Large intestine (tissue), 3 donors: ENCODE data around the gene CYS1. TPM values are rescaled to one million over a fixed set of nuclear protein-coding genes. Genes with fewer than 3 reads are reported as not detected.

Experiments
- DNase-seq, 2 donors: peaks; one replicate each; pipeline versions ENCODE4 v3.0.0 to v3.0.0-alpha.2; 2013
- H3K27ac ChIP-seq: one replicate; pipeline ENCODE4 v1.5.1; 2013; ENCODE audit warnings: low read length
- H3K27me3 ChIP-seq: 2 replicates; pipeline ENCODE4 v1.6.1; 2013; ENCODE audit warnings: low read length; ENCODE audit not compliant: control insufficient read depth, insufficient read depth
- H3K36me3 ChIP-seq: 2 replicates; pipeline ENCODE4 v1.6.1; 2013; ENCODE audit warnings: low read length; ENCODE audit not compliant: control insufficient read depth, insufficient read depth
- H3K4me1 ChIP-seq: one replicate; pipeline ENCODE4 v1.6.1; 2013; ENCODE audit warnings: low read length; ENCODE audit not compliant: control insufficient read depth, insufficient read depth
- H3K4me3 ChIP-seq: one replicate; pipeline ENCODE4 v1.5.1; 2013; ENCODE audit warnings: low read length
- H3K9me3 ChIP-seq: one replicate; pipeline ENCODE4 v1.6.1; 2013; ENCODE audit warnings: mild to moderate bottlenecking, low read depth, low read length, moderate library complexity; ENCODE audit not compliant: control insufficient read depth
- WGBS: methylation state at CpG from one replicate; pipeline ENCODE4 v1.1.5; 2013; ENCODE audit warnings: low lambda C conversion rate; ENCODE audit not compliant: insufficient coverage; 5-methylcytosine and 5-hydroxymethylcytosine counted together
- polyA plus RNA-seq: library from polyadenylated mRNA; unstranded; fragments of 120-200 nt; gene quantifications from one replicate; pipeline ENCODE4 v1.2.1, GENCODE V29; 2013

CYS1 gene
- polyA plus RNA-seq, 1 donor = 22.1 TPM

DNA sequence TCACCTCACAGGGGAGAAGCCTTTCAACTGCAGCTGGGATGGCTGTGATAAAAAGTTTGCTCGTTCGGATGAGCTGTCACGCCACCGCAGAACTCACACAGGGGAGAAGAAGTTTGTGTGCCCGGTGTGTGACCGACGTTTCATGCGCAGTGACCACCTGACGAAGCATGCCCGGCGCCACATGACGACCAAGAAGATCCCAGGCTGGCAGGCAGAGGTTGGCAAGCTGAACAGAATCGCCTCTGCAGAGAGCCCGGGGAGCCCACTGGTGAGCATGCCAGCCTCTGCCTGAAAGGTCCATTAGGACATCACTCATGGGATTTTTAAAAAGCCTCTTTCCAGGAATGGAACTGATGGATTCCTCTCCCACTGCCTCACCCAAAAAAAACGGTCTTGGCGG is 28.0 kb downstream of the CYS1 start:
- WGBS = 86% methylated on average over 2 of the region's 16 CpGs
- no peak for DNase-seq
- Histone ChIP-seq H3K4me1 (peaks cover 13% of the 10 kb centered on the region), H3K4me3 (no peak overlapping the region), H3K36me3 (peaks cover 47% of the 10 kb centered on the region), H3K9me3 (no peaks in the 10 kb centered on the region), H3K27ac (no peak overlapping the region), H3K27me3 (no peaks in the 10 kb centered on the region)

DNA sequence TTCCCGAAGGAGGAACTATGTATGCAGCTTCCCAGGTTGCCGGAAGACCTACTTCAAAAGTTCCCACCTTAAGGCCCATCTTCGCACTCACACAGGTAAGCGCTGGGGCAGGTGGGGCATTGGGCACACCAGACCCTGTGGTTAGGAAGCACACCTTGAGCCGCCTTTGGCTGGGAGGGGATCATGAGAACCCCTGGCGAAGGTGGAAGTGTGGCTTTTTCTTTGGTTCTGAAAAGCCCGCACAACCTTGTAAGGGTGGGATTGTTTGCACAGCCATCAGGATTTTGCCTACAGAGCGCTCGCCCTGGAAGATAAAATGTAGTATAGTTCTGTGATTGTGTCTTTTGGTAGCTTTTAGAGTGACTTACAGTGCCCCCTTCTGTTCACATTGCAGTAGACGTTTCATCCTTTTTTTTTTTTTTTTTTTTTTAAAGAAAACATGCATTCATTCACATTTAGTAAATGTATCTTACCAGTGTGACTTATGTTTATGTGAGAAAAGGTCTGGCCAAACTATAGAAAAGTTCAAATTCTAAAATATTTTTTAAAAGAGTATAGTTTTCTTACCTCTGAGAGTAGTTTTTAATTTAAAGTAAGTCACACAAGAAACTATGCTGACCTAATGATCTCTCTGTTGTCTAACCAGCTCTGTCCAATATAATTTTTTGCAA is 31.6 kb downstream of the CYS1 start:
- peaks cover 48% of the 10 kb centered on the region for H3K36me3 ChIP-seq
- peaks cover 8% of the 10 kb centered on the region for H3K4me1 ChIP-seq
- peaks cover 11% of the 10 kb centered on the region for H3K9me3 ChIP-seq
- WGBS = 0% methylated on average over 1 of the region's 10 CpGs
- H3K4me3 ChIP-seq = no peak overlapping the region
- no peak overlapping the region for H3K27ac ChIP-seq
- peak; percentile 35 to 51 for DNase-seq
- H3K27me3 ChIP-seq = no peaks in the 10 kb centered on the region

DNA sequence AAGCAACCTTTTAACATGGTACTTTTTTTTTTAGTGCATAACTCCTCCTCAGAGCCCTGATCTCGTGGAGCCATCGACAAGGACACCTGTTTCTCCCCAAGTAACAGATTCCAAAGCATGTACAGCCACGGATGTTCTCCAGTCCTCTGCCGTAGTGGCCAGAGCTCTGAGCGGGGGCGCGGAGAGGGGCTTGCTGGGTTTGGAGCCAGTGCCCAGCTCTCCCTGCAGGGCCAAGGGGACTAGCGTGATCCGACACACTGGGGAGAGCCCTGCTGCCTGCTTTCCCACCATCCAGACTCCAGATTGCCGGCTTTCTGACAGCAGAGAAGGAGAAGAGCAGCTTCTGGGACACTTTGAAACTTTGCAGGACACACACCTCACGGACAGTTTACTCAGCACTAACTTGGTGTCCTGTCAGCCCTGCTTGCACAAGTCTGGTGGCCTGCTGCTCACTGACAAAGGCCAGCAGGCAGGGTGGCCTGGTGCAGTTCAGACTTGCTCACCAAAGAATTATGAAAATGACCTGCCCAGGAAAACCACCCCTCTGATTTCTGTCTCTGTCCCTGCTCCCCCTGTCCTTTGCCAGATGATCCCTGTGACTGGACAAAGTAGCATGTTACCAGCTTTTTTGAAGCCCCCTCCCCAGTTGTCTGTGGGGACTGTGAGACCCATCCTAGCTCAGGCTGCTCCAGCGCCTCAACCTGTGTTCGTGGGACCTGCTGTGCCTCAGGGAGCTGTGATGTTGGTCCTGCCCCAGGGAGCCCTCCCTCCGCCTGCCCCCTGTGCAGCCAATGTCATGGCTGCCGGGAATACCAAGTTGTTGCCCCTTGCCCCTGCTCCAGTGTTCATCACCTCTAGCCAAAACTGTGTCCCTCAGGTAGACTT is 32.4 kb downstream of the CYS1 start:
- H3K27me3 ChIP-seq = no peaks in the 10 kb centered on the region
- no peak overlapping the region for H3K27ac ChIP-seq
- DNase-seq = no peak
- peaks cover 40% of the 10 kb centered on the region for H3K36me3 ChIP-seq
- 90% methylated on average over 2 of the region's 15 CpGs for WGBS
- peaks cover 11% of the 10 kb centered on the region for H3K9me3 ChIP-seq
- H3K4me1 ChIP-seq = peaks cover 8% of the 10 kb centered on the region
- no peak overlapping the region for H3K4me3 ChIP-seq

DNA sequence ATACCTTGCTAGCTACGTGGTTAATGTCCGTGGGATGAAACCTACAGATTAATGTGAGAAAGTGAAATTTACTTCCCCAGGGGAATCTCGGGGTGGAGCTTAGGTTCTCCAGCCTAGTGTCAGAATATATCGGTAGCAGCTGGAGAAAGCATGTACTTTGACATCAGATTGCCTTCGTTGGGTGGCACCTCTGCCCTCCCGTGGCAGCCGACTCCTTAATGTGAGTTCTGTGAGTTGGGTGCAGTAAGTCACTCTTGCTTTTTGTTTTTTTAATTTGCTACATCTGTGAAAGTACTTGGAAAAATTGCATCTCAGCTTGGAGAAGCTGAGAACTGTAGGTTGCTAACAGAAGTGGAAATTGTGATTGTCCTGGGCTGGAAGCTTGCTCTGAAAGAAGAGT is 33.3 kb downstream of the CYS1 start:
- DNase-seq = peak in 1 of 2 donors; percentile 36
- WGBS = no CpG with 5 or more reads among the region's 7 CpGs
- Histone ChIP-seq H3K27me3 (no peaks in the 10 kb centered on the region), H3K4me1 (peaks cover 16% of the 10 kb centered on the region), H3K27ac (no peak overlapping the region), H3K36me3 (peaks cover 32% of the 10 kb centered on the region), H3K9me3 (peaks cover 17% of the 10 kb centered on the region), H3K4me3 (no peak overlapping the region)

DNA sequence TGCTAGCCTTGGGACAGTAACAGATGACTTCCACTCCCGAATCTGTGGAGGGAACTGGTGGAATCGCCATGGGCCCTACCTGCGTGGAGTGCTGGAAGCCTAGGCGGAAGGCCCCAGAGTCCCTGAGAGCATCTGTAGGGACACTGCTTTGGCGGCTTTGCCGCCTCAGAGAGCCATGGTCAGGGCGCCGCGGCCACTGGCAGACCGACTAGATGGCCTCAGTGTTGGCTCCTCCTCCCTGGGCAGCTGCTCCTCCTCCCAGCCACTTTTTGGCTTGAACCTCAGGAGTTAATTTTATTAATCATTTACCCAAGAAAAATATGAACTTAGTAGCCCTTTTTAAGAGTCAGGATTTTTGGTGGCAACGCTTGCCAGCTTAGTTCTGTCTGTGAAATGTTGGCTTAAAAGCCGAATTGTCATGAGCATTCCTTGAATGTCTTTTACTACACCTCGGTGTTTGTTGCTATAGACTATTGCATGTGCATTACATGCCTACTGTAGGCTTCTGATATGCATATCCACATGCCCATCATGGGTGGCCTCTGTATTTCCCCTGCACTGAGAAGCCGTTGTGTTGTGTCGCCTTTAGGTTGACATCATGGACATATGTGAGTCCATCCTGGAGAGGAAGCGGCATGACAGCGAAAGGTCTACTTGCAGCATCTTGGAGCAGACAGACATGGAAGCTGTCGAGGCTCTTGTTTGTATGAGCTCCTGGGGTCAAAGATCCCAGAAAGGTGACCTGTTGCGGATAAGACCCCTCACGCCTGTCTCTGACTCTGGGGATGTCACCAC is 34.5 kb downstream of the CYS1 start:
- Histone ChIP-seq H3K27ac (no peak overlapping the region), H3K36me3 (peaks cover 29% of the 10 kb centered on the region), H3K9me3 (peaks cover 20% of the 10 kb centered on the region), H3K27me3 (no peaks in the 10 kb centered on the region), H3K4me1 (peaks cover 16% of the 10 kb centered on the region), H3K4me3 (no peak overlapping the region)
- WGBS = 80% methylated on average over 2 of the region's 20 CpGs
- peak in 1 of 2 donors; percentile 16 for DNase-seq

DNA sequence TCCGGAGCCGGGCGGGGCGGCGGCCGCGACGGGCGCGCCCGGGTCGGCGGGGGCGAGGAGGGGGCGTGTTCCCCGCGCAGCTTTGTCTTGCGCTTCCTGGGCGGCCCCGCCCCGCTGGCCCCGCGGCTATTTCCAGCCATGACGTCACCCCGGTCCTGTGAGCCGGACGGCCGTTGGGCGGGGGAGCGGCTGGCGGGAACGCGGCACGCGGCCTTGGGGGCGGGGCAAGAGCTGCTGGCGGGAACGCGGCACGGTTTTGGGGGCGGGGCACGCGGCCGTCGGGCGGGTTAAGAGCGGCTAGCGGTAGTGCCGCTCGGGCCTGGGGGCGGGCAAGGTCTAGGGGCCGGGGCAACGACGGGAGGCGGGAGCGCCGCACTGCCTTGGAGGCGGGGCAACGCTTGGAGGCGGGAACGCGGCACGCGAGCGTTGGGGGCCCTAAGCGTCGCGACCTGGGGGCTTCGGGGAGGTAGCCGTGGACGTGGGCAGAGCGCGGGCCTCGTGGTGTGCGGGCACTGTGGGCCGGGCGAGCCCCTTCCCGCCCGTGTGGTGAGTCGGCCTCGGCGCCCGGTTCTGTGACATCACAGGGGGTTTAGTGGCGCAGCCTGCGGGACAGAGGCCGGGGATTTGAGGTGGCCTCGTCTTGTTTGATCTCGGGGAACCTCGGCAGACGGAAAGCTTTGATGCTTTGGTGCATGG is 36.2 kb downstream of the CYS1 start:
- no CpG with 5 or more reads among the region's 90 CpGs for WGBS
- Histone ChIP-seq H3K4me3 (peak overlapping the region; percentile 52), H3K36me3 (peaks cover 23% of the 10 kb centered on the region), H3K27me3 (no peaks in the 10 kb centered on the region), H3K9me3 (peaks cover 20% of the 10 kb centered on the region), H3K27ac (peak overlapping the region; percentile 86), H3K4me1 (peaks cover 12% of the 10 kb centered on the region)
- DNase-seq = peak; percentile 94 to 95

DNA sequence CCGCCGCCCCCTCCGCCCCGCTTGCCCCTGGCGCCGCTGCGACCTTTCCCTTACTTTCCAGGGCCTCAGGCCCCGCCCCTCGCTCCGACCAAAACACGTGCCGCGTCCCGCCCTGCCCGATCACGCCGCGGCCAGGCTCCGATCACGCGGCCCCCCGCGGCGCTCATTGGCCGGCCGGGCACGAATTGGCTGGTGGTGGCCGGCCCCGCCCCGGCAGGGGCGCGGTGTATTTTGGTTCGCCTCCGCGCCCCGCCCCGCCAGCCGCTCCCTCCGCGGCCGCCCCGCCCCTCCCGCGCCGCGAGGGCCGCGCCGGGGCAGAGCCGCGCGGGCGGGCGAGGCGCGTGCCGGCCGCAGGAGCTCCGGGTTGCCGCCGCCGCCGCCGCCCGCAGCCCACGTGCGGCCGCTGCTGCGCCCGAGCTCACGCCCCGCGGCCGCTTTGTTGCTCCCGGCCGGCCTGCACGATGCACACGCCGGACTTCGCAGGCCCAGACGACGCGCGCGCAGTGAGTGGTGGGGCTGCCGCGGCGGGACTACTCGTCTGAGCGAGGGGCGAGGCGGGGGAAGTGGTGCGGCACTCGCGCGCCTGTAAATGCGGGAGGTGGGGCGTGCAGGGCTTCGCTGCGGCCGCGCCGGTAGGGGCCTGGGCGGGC is 36.8 kb downstream of the CYS1 start, which contains the start of gene KLF11:
KLF11 (plus strand) TSS at position 295 of the 650 bp plus-strand sequence; CDS start at position 462, 167 bp downstream.
- DNase-seq = peak; percentile 92 to 95
- peak within 1 kb of the TSS; percentile 86 for H3K27ac ChIP-seq
- no peaks in the 10 kb centered on the region for H3K27me3 ChIP-seq
- no CpG with 5 or more reads among the region's 104 CpGs for WGBS
- peaks cover 20% of the 10 kb centered on the region for H3K9me3 ChIP-seq
- H3K4me3 ChIP-seq = peak within 1 kb of the TSS; percentile 52
- H3K4me1 ChIP-seq = peaks cover 12% of the 10 kb centered on the region
- H3K36me3 ChIP-seq = peaks cover 19% of the 10 kb centered on the region

DNA sequence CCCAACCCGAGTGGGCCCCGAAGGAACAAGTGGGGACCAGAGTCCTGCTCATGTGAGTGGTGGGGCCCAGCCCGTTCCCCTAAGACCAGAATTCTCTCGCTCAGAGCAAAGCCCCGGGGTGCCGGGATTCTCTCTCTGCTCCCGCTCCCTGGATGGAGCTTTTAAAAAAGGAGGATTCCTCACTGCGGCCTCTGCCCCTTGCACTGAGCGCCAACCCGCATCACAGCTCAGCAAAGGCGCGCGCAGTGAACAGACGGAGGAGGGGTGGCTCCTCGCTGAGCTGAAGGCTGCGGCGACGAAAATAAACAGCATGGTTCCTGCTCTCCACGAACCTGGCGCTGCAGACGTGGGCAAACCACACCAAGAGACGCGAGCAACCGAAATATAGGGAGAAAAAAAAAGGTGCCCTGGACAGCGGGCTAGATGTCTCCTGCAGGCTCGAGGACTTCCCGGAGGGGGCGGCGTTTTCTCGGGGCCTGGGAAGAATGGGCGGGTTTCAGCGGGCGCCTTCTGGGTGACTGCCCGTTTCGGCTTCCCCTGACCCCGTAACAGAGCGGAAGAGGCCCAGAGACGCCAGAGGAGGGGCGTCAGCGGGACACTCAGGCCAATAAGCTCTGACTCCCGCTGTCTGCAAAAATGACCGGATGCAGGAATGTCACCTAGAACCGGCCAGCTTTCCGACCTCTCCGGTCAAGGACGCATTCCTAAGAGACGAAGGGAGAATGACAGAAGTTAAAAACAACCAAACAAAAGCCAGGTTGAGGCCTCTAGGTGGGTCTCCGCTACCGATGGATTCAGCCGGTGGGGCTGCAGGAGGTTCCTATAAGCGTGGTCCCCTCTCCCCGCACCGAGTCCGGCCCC is 37.7 kb downstream of the CYS1 start:
- WGBS = no CpG with 5 or more reads among the region's 54 CpGs
- Histone ChIP-seq H3K36me3 (peaks cover 11% of the 10 kb centered on the region), H3K9me3 (peaks cover 20% of the 10 kb centered on the region), H3K27me3 (no peaks in the 10 kb centered on the region), H3K4me1 (peaks cover 12% of the 10 kb centered on the region), H3K4me3 (peak overlapping the region; percentile 47), H3K27ac (peak overlapping the region; percentile 78)
- peak; percentile 55 to 74 for DNase-seq

DNA sequence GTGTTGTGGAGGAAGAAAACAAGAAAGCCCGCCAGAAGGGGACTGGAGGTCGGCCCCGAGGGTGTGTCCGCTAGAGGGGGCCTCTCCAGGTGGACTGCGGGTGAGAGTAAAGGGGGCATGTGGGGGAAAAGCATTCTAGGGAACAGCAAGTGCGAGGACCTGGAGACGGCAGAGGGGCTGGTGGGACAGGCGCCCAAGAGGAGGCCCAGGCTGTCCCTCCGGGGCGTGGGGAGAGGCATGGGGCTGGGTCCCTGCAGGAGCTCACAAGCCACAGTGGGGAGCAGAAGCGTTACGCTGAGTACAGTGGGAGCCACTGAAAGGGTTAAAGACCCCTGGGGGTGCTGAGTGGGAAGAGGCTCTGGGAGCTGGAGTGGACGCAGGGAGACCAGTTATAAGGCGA is 38.5 kb downstream of the CYS1 start:
- Histone ChIP-seq H3K9me3 (peaks cover 20% of the 10 kb centered on the region), H3K27ac (no peak overlapping the region), H3K27me3 (no peaks in the 10 kb centered on the region), H3K36me3 (peaks cover 6% of the 10 kb centered on the region), H3K4me1 (peaks cover 12% of the 10 kb centered on the region), H3K4me3 (no peak overlapping the region)
- DNase-seq = peak in 1 of 2 donors; percentile 11
- WGBS = 92% methylated on average over 5 of the region's 14 CpGs
